GM21717 (cell line): ENCODE data around the gene ATP7A.
"Not testable (repeated sequence)": the region's sequence is repeated elsewhere in the genome, so short reads cannot be mapped to it uniquely, and the experiment has no call there.

Experiments
- ATAC-seq: cut with Tn5 transposase; IDR thresholded peaks from one replicate; pipeline ENCODE4 v1.9.1; 2021; ENCODE audit warnings: mild to moderate bottlenecking, moderate library complexity; ENCODE audit not compliant: unreplicated experiment

The ATP7A gene

DNA sequence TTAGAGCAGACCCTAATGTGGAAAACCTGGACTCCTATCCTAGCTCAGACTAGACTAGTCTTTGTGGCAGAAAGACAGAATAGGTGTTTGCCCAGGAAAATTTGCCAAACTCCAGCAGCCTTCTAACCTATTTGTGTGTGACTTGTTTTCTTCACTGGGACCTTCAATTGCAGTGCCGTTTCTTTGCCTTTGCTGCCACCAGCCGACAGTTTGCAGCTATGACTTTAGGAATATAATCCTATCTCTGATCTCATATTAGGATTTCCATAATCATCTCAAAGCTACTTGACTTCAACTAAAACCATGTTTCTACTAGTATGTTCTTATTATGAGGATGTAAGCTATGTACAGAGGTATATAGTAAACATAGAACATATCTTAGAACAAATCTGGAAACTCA is 119.2 kb downstream of the ATP7A start:
- ATAC-seq: no peak

DNA sequence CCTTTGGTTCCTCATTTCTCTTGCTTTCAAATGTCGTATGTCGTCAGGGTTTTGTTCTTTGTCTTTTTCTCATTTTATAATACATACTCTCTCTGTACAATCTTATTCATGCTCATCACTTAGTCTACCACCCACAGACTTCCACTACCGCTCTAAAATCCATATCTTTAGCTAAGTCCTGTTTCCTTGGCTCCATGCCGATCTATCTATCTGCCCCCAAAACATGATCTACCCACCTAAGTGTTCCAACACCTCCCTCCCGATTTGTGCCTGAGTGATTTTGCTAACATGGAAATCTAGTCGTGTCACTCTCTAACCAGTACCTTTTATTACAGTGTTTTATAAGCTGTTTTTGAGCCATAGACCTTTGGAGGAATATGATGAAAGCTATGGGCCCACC is 124.6 kb downstream of the ATP7A start:
- no peak for ATAC-seq

DNA sequence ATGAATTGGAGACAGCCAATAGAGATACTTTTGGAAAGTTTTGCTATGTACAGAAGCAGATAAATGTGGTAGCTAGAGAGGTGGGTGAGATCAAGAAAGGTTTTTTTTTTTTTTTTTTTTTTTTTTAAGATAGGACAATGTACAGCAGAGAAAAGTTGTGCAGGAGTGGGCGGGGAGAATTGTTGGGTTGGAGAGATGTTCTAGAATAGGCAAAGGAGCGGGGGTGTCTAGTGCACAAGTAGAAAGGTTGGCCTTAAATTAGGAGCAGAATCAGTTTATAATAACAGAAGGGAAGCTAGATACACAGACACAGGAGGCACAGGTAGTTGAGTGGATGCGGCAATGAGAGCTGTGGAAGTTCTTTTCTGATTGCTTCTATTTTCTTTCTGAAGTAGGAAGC is 127.4 kb downstream of the ATP7A start:
- ATAC-seq: no peak

DNA sequence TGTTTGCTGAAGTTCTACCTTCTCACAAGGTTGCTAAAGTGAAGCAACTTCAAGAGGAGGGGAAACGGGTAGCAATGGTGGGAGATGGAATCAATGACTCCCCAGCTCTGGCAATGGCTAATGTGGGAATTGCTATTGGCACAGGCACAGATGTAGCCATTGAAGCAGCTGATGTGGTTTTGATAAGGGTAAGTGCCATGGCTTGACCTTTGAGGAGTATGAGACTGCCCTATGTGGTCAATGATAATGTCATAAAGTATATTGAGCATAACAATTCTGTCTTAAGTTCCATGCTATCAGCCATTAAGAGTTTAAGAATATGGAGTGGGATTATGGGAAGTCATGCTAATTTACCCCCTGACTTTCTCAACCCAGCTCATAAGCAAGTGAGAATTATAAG is 132.1 kb downstream of the ATP7A start:
- no peak for ATAC-seq

DNA sequence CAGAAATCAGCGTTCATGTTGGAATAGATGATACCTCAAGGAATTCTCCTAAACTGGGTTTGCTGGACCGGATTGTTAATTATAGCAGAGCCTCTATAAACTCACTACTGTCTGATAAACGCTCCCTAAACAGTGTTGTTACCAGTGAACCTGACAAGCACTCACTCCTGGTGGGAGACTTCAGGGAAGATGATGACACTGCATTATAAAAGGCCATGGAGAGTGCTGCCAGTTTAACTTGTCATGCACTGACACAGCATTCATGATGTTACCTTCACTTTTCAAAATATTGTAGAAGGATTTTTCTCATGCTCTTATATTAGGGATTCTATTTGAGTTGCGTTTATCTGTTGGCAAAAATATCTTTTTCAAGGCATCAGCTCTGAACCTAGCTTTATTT is 135.9 kb downstream of the ATP7A start:
- no peak for ATAC-seq

DNA sequence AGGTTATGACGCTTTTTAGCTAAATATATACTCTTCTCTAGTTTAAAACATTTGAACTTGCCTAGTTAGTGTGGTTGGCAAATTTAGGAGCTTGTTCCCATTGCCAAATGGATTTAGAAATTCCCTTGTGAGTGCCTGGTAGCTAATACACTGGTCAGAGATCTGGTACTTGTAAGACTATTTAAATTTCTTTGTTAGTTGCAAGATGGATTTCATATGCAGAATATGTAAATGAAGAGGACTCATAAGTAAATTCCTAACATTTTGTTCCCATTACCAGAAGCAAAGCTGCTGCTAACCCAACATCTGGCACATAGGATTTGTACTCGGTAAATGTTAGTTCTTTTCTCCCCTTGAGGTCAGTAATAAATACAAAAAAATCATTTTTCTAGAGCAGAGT is 137.6 kb downstream of the ATP7A start:
- ATAC-seq: no peak

DNA sequence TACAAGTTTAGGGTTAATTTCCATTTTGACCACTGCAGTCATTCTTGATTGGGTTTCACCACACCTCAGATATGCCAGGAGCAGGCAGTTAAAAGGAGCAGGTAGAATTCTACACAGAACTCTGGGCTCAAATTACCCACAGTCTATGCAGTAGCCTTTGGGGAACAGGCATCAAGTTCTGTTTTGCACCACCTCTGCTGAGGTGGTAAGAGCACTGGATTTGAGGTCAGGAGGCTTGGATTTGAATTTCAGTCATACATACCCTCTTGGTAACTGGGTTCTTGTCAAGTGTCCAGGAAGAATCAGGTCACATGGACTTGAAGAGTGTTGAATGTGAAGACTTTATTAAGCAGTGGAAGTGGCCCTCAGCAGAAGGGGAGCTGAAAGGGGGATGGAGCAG is 153.2 kb downstream of the ATP7A start:
- no peak for ATAC-seq

DNA sequence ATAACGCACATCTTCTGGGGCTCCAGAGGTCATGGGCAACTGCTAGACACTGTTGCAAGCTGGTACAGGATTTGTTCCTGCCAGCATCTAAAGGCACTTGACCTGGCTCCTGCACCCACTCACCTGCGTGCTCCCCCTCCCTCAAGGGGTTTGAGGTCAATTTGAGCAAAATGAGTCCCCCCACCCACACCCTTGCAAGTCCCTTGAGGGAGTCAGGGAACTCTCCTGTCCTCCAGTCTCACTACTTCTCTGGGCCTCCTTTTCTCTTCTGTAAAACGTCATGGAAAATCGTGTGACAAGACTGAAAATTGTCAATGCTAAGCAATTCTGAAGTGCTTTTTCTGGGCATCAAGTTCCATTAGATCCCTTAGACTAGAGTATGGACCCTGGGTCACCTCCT is 153.7 kb downstream of the ATP7A start:
- no peak for ATAC-seq

DNA sequence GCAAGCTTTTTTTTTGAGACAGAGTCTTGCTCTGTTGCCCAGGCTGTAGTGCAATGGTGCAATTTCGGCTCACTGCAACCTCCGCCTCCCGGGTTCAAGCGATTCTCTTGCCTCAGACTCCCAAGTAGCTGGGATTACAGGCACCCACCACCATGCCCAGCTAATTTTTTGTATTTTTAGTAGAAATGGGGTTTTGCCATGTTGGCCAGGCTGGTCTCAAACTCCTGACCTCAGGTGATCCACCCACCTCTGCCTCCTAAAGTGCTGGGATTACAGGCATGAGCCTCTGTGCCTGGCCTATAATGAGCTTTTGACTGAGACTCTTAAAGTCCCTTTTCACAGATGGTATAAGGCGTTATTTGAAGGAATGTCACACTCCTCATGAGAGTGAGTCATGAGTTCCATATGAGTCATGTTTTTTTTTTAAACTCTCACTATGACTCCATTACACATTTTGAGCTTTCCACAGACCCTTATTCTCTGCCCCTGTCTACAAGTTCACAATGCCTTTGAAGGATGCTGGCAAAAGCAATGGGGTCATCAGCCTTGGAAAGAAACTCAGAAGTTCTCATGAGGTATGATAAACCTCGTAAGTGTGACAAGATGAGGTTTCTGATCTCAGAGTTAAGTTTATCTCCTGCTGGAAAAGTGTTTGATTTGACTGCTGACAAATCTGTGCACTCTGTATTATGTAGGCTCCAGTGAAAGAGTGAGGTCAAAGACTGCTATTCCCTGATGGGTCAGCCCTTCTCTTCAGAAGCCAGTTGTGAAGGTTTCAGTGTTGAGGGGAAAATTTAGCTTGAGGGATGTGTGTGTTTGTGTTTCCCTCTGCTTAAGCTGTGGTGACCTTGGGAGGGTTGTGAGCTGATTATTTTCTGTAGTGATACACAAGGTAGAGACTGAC is 154.5 kb downstream of the ATP7A start:
- ATAC-seq: peak; percentile 82

DNA sequence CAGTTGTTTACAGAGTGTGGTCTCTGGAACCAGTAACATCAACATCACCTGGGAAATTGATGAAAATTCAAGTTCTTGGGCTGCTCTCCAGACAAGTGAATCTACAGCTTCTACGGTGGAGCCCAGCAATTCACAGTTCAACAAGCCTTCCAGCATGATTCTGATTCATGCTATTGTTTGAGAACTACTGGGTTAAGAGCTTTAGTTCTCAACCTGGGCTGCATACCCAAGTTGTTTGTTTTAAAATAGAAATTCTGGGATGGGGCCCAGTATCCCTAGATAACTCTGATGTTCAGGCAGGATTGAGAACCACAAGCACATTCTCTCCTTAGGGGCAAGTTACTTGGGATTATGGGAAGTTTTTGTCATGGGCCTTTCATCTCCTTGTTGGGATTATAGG is 155.6 kb downstream of the ATP7A start:
- no peak for ATAC-seq

DNA sequence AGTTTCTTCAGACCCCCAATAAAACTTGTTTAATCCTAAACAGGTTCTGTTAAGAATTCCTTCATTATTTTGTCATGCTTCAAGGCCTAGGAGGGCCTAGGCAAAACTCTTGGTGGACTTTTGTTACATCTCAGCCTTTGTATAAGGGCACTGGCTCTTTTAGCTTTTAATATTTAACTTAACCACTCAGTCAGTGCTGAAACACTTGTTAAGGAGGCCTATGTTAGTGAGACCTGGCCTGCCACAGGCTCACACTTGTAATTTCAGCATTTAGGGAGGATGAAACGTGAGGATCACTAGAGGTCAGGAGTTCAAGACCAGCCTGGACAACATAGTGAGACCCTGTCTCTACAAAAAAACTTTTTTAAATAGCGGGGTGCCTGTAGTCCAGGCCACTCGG is 160.8 kb downstream of the ATP7A start:
- ATAC-seq: no peak

DNA sequence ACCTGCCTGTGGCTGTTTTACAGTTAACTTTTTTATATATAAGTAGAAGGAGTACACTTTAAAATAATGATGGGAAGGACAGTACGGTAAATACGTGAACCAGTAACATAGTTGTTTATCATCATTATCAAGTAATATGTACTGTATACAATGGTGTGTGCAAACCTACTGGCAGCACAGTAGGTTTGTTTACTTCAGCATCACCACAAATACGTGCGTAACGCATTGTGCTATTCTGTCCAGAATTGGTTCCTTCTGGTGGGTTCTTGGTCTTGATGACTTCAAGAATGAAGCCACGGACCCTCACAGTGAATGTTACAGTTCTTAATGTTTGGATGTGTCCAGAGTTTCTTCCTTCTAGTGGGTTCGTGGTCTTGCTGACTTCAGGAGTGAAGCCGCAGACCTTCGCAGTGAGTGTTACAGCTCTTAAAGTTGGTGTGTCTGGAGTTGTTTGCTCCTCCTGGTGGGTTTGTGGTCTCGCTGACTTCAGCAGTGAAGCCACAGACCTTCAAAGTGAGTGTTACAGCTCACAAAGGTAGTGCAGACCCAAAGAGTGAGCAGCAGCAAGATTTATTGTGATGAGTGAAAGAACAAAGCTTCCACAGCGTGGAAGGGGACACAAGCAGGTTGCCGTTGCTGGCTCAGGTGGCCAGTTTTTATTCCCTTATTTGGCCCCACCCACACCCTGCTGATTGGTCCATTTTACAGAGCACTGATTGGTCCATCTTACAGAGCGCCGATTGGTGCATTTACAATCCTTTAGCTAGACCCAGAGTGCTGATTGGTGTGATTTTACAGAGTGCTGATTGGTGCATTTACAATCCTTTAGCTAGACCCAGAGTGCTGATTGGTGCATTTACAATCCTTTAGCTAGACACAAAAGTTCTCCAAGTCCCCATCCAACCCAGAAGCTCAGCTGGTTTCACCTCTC is 162.9 kb downstream of the ATP7A start:
- not testable (repeated sequence) for ATAC-seq

DNA sequence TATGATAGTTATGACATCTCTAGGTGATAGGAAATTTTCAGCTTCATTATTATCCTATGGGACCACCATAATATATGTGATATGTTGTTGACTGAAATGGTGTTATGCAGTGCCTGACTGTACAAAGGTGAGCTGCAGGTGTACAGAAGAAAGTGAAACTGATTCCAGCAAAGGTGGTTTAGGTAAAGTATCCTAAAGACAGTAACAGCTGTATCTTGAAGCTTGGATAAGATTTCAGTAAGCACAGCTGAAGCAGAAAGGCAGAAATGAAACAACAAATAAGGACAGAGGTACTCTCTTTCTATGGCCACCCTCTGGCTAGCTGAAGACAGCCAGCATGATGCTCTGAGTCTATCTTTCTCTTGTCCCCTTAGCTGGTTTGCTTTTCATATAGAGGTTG is 163.6 kb downstream of the ATP7A start:
- ATAC-seq: no peak

DNA sequence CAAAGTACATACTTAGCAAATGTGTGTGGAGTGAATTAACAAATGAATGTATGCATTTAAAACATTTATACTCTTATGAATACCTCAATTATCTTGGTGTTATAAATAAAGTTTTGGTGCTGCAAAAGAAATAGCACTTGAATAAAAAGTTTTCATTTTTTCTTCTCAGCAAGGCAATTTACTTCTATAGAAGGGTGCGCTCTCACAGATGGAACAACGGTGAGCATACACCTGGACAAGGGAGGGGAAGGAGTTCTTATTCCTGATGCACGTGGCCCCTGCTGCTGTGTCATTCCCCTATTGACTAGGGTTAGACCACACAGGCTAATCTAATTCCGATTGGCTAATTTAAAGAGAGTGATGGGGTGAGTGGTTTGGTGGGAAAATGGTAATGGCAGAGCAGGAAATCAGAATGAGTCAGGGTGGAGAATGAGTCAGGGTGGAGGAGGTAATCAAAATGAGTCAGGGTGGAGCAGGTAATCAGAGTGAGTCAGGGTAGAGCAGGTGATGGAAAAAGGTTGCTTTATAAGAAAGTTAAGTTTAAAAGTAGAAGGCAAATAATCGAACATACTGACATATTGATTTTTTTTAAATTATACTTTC is 165.4 kb downstream of the ATP7A start:
- ATAC-seq: no peak

DNA sequence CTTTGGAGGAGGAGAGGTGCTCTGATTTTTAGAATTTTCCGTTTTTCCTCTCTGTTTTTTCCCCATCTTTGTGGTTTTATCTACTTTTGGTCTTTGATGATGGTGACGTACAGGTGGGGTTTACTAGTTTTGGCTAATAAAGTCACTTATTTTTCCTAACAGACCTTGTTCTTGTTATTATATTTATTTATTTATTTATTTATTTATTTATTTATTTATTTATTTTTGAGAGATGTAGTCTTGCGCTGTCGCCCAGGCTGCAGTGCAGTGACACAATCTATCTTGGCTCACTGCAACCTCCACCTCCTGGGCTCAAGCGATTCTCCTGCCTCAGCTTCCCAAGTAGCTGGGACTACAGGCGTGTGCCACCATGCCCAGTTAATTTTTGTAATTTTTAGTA is 170.9 kb downstream of the ATP7A start:
- not testable (repeated sequence) for ATAC-seq

DNA sequence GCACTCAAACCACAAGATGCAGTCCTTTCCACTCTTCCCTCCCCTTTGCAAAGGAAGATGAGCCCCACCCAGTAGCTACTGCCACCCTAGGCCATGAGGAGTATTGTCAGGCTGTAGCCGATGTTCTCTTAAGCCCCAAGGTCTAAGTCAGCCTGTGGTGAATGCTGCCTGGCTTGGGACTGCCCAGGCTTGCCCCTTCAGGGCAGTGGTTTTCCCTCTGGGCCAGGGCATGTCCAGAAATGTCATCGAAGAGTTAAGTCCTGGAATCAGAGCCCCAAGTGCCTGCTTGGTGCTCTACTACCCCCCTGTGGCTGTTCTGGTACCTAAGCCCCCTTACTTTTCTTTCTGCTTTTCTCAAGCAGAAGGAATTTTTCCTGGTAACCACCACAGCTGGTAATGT is 181.8 kb downstream of the ATP7A start:
- peak; percentile 90 for ATAC-seq

DNA sequence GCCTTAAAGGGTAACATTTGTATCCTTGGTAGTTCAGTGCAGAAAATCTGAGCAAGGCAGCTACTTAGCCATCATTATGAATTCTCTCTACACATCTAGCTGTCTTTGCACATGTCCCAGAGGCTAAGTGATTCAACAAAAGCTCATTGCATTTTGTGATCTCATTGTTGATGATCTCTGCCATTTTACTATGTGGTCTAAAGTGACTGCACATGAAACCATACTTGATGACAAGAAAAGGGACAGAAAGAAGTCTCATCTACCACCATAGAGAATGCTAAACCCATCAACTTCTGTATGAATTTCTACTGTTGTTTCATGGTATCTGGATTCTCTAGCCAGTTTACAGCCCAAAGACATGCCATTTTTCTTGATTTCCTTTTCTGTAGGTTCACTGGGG is 187.6 kb downstream of the ATP7A start:
- no peak for ATAC-seq
